ENCODE data around the gene KIAA1143. TPM values are rescaled to one million over a fixed set of nuclear protein-coding genes. Genes with fewer than 3 reads are reported as not detected.

The KIAA1143 gene
- total RNA-seq, 1 donor from 2014 or later, result 14.0 TPM

GRCh38 chr3:44782891-44783290 is 21.5 kb upstream of the KIAA1143 start:
- H3K27ac ChIP-seq, result no peak overlapping the region
- no peaks in the 10 kb centered on the region for H3K4me1 ChIP-seq
- intact Hi-C loops (cut with DNase I), result no loop called here
- no peaks in the 10 kb centered on the region for H3K9me3 ChIP-seq
- TF ChIP-seq, protein P1, sequence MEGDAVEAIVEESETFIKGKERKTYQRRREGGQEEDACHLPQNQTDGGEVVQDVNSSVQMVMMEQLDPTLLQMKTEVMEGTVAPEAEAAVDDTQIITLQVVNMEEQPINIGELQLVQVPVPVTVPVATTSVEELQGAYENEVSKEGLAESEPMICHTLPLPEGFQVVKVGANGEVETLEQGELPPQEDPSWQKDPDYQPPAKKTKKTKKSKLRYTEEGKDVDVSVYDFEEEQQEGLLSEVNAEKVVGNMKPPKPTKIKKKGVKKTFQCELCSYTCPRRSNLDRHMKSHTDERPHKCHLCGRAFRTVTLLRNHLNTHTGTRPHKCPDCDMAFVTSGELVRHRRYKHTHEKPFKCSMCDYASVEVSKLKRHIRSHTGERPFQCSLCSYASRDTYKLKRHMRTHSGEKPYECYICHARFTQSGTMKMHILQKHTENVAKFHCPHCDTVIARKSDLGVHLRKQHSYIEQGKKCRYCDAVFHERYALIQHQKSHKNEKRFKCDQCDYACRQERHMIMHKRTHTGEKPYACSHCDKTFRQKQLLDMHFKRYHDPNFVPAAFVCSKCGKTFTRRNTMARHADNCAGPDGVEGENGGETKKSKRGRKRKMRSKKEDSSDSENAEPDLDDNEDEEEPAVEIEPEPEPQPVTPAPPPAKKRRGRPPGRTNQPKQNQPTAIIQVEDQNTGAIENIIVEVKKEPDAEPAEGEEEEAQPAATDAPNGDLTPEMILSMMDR (IDR thresholded peaks at IDR 0.05), result no peak
- no peak for TF ChIP-seq POLR2AphosphoS5 (IDR thresholded peaks at IDR 0.05; ENCODE audit: insufficient read depth in 1 of 2, low read depth in 1 of 2)
- TF ChIP-seq POLR2A (IDR thresholded peaks at IDR 0.05), result no peak
- no peaks in the 10 kb centered on the region for H3K27me3 ChIP-seq
- DNase-seq (ENCODE audit: extremely low spot score in 2 of 2), result no peak
- H3K4me3 ChIP-seq, result no peak overlapping the region
- H3K36me3 ChIP-seq, result no peaks in the 10 kb centered on the region

GRCh38 chr3:44772099-44772442 is 10.7 kb upstream of the KIAA1143 start:
- TF ChIP-seq POLR2AphosphoS5 (IDR thresholded peaks at IDR 0.05; ENCODE audit: insufficient read depth in 1 of 2, low read depth in 1 of 2), result no peak
- Histone ChIP-seq H3K9me3 (no peaks in the 10 kb centered on the region), H3K36me3 (no peaks in the 10 kb centered on the region), H3K27ac (no peak overlapping the region), H3K4me3 (no peak overlapping the region), H3K4me1 (no peaks in the 10 kb centered on the region), H3K27me3 (no peaks in the 10 kb centered on the region)
- DNase-seq (ENCODE audit: extremely low spot score in 2 of 2), result no peak
- intact Hi-C loops (cut with DNase I), result no loop called here

GRCh38 chr3:44771424-44772098 is 10.1 kb upstream of the KIAA1143 start:
- H3K27me3 ChIP-seq, result no peaks in the 10 kb centered on the region
- intact Hi-C loops (cut with DNase I), result no loop called here

DNA sequence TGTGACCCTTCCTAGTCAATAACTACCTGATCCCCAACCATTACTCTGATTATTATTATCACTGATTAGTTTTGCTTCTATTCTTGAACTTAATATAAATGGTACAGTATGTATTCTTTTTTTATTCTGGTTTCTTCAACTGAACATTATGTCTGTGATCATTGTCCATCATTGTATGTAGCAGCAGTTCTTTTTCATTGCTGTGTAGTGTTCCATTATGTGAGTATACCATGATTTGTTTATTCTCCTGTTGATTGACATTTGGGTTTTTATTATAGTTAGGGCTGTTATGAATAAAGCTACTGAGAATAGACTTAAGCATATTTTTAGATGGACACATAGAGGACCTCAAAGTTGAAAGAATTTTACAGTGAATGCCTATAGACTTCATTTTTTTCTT is 2.8 kb upstream of the KIAA1143 start:
- Histone ChIP-seq H3K9me3 (no peaks in the 10 kb centered on the region), H3K27me3 (no peaks in the 10 kb centered on the region), H3K4me1 (peaks cover 15% of the 10 kb centered on the region), H3K36me3 (no peaks in the 10 kb centered on the region), H3K4me3 (no peak overlapping the region), H3K27ac (no peak overlapping the region)
- DNase-seq (ENCODE audit: extremely low spot score in 2 of 2), result no peak
- intact Hi-C loops (cut with DNase I), result no loop called here
- TF ChIP-seq POLR2AphosphoS5 (IDR thresholded peaks at IDR 0.05; ENCODE audit: insufficient read depth in 1 of 2, low read depth in 1 of 2) (no peak), POLR2A (IDR thresholded peaks at IDR 0.05) (no peak)
- TF ChIP-seq, protein P1 (IDR thresholded peaks at IDR 0.05), result no peak

More at GRCh38 chr3:44771424-44772098, 10.1 kb upstream of the KIAA1143 start:
- H3K9me3 ChIP-seq, result no peaks in the 10 kb centered on the region
- TF ChIP-seq POLR2A (IDR thresholded peaks at IDR 0.05) (no peak), POLR2AphosphoS5 (IDR thresholded peaks at IDR 0.05; ENCODE audit: insufficient read depth in 1 of 2, low read depth in 1 of 2) (no peak)
- TF ChIP-seq, protein P1 (IDR thresholded peaks at IDR 0.05), result no peak
- H3K27ac ChIP-seq, result no peak overlapping the region
- H3K36me3 ChIP-seq, result no peaks in the 10 kb centered on the region
- H3K4me1 ChIP-seq, result no peaks in the 10 kb centered on the region
- DNase-seq (ENCODE audit: extremely low spot score in 2 of 2), result no peak
- no peak overlapping the region for H3K4me3 ChIP-seq

- H3K4me1 ChIP-seq, result peaks cover 15% of the 10 kb centered on the region
- H3K27me3 ChIP-seq, result no peaks in the 10 kb centered on the region
- no peak overlapping the region for H3K4me3 ChIP-seq
- intact Hi-C loops (cut with DNase I), result no loop called here
- H3K36me3 ChIP-seq, result peaks cover 0 to 6% of the 10 kb centered on the region in 2 donors
- TF ChIP-seq, protein P1 (IDR thresholded peaks at IDR 0.05), result no peak
- no peaks in the 10 kb centered on the region for H3K9me3 ChIP-seq
- DNase-seq (ENCODE audit: extremely low spot score in 2 of 2), result no peak
- no peak overlapping the region for H3K27ac ChIP-seq
These were observed 1.3 kb upstream of the KIAA1143 start for GRCh38 chr3:44762690-44763089.

Measured in vagina (tissue), 2 donors.